WTC11 (cell line): Measurements from ENCODE around the gene KIAA1958. TPM values are rescaled to one million over a fixed set of nuclear protein-coding genes. Genes with fewer than 3 reads are reported as not detected.
A peak's percentile ranks its signal among the peaks of the same experiment; 100 is the strongest.

Source experiments
- ATAC-seq: fragments of 200-7000 bp; cut with Tn5 transposase; 2 replicates; pipeline ENCODE4 v1.10.0; 2021; ENCODE audit warnings: mild to moderate bottlenecking, moderate library complexity
- CTCF ChIA-PET: fragments of 300-600 bp; sonication (Branson Sonifier 250); formaldehyde crosslinking; loops from one replicate; lab custom pipeline; 2021; ENCODE audit warnings: antibody characterized with exemption; lab: Charles Lee
- POLR2A ChIA-PET: fragments of 350-600 bp; sonication (Branson Sonifier 250); formaldehyde crosslinking; loops from one replicate; lab custom pipeline; 2021; ENCODE audit warnings: antibody characterized with exemption; lab: Charles Lee
- DNase-seq: peaks from one replicate; pipeline ENCODE4 v3.0.0; 2021; ENCODE audit warnings: low spot score
- H3K27ac Mint-ChIP-seq: 2 replicates; pipeline ENCODE4 v1.8.0; 2021; ENCODE audit warnings: mixed read lengths
- H3K27me3 Mint-ChIP-seq: 2 replicates; pipeline ENCODE4 v1.8.0; 2021; ENCODE audit warnings: low read depth, mild to moderate bottlenecking, moderate library complexity, mixed read lengths
- H3K36me3 Mint-ChIP-seq: 2 replicates; pipeline ENCODE4 v1.8.0; 2021; ENCODE audit warnings: mixed read lengths
- H3K4me1 Mint-ChIP-seq: 2 replicates; pipeline ENCODE4 v1.8.0; 2022; ENCODE audit warnings: mixed read lengths
- H3K4me3 Mint-ChIP-seq: 2 replicates; pipeline ENCODE4 v1.8.0; 2021; ENCODE audit warnings: mild to moderate bottlenecking, moderate library complexity, mixed read lengths
- H3K9me3 Mint-ChIP-seq: 2 replicates; pipeline ENCODE4 v1.8.0; 2021; ENCODE audit warnings: mixed read lengths
- EMX1 ChIP-seq: fragments of 250-450 bp; sonication (Bioruptor Pico); IDR thresholded peaks from 2 replicates; pipeline ENCODE4 v1.8.0; 2021; ENCODE audit warnings: mild to moderate bottlenecking
- FOXP1 ChIP-seq: sonication (generic); formaldehyde crosslinking; IDR thresholded peaks from 2 replicates; pipeline ENCODE4 v1.8.0; 2022; ENCODE audit warnings: missing genetic modification reagents, mild to moderate bottlenecking, moderate library complexity, borderline replicate concordance
- GTF2I ChIP-seq: fragments of 250-450 bp; sonication (Bioruptor Pico); conservative IDR thresholded peaks from 2 replicates; pipeline ENCODE4 v1.4.0; 2021; ENCODE audit warnings: mild to moderate bottlenecking
- IRF2 ChIP-seq: sonication (generic); formaldehyde crosslinking; IDR thresholded peaks from 2 replicates; pipeline ENCODE4 v1.8.0; 2022; ENCODE audit warnings: low read depth, missing genetic modification reagents, borderline replicate concordance
- JAZF1 ChIP-seq: fragments of 250-450 bp; sonication (Bioruptor Pico); IDR thresholded peaks from 2 replicates; pipeline ENCODE4 v1.9.0; 2021; ENCODE audit warnings: moderate library complexity, mild to moderate bottlenecking, inconsistent platforms
- MYBL2 ChIP-seq: sonication (generic); formaldehyde crosslinking; IDR thresholded peaks from 2 replicates; pipeline ENCODE4 v1.8.1; 2023; ENCODE audit warnings: mild to moderate bottlenecking, moderate library complexity, missing genetic modification reagents
- NFATC4 ChIP-seq: fragments of 250-450 bp; sonication (Bioruptor Pico); IDR thresholded peaks from 2 replicates; pipeline ENCODE4 v1.9.0; 2021; ENCODE audit warnings: mild to moderate bottlenecking
- NR3C1 ChIP-seq: sonication (generic); formaldehyde crosslinking; conservative IDR thresholded peaks from 2 replicates; pipeline ENCODE4 v1.8.1; 2023; ENCODE audit warnings: low read depth, mild to moderate bottlenecking, missing genetic modification reagents
- OVOL2 ChIP-seq: fragments of 250-450 bp; sonication (Bioruptor Pico); IDR thresholded peaks from 2 replicates; pipeline ENCODE4 v1.9.0; 2021; ENCODE audit warnings: mild to moderate bottlenecking, borderline replicate concordance
- PRRX2 ChIP-seq: fragments of 250-450 bp; sonication (Bioruptor Pico); IDR thresholded peaks from 2 replicates; pipeline ENCODE4 v1.8.0; 2021; ENCODE audit warnings: mild to moderate bottlenecking
- RELA ChIP-seq: sonication (generic); formaldehyde crosslinking; IDR thresholded peaks from 2 replicates; pipeline ENCODE4 v1.8.1; 2022; ENCODE audit warnings: missing genetic modification reagents, mild to moderate bottlenecking, borderline replicate concordance
- TEAD1 ChIP-seq: sonication (generic); formaldehyde crosslinking; IDR thresholded peaks from 2 replicates; pipeline ENCODE4 v1.8.0; 2022; ENCODE audit warnings: mild to moderate bottlenecking, missing genetic modification reagents
- ZNF232 ChIP-seq: sonication (generic); formaldehyde crosslinking; IDR thresholded peaks from 2 replicates; pipeline ENCODE4 v1.8.0; 2022; ENCODE audit warnings: mild to moderate bottlenecking, missing genetic modification reagents
- ZNF671 ChIP-seq: fragments of 250-450 bp; sonication (Bioruptor Pico); IDR thresholded peaks from 2 replicates; pipeline ENCODE4 v1.8.0; 2021; ENCODE audit warnings: mild to moderate bottlenecking
- total RNA-seq: library from RNA; stranded (reverse); gene quantifications from 3 replicates; pipeline ENCODE4 v1.2.3, GENCODE V29; 2021
- TF ChIP-seq, protein P1 (sequence below): sonication (generic); formaldehyde crosslinking; IDR thresholded peaks from 2 replicates; pipeline ENCODE4 v1.8.1; 2023; ENCODE audit warnings: mild to moderate bottlenecking, moderate library complexity, missing genetic modification reagents
- TF ChIP-seq, protein P2 (sequence below): fragments of 250-450 bp; sonication (Bioruptor Pico); IDR thresholded peaks from 2 replicates; pipeline ENCODE4 v1.9.0; 2021; ENCODE audit warnings: moderate library complexity, mild to moderate bottlenecking, inconsistent platforms, borderline replicate concordance
- TF ChIP-seq, protein P3 (sequence below): sonication (generic); formaldehyde crosslinking; IDR thresholded peaks from 2 replicates; pipeline ENCODE4 v1.8.0; 2022; ENCODE audit warnings: mild to moderate bottlenecking, missing genetic modification reagents
- TF ChIP-seq, protein P4 (sequence below): fragments of 250-450 bp; sonication (Bioruptor Pico); IDR thresholded peaks from 2 replicates; pipeline ENCODE4 v1.9.0; 2021; ENCODE audit warnings: mild to moderate bottlenecking, borderline replicate concordance
- TF ChIP-seq, protein P5 (sequence below): fragments of 250-450 bp; sonication (Bioruptor Pico); IDR thresholded peaks from 2 replicates; pipeline ENCODE4 v2.1.2; 2022; ENCODE audit warnings: mild to moderate bottlenecking, moderate library complexity
- TF ChIP-seq, protein P6 (sequence below): sonication (generic); formaldehyde crosslinking; IDR thresholded peaks from 2 replicates; pipeline ENCODE4 v1.8.1; 2023; ENCODE audit warnings: mild to moderate bottlenecking, missing genetic modification reagents

Gene KIAA1958
- total RNA-seq, 1 experiment from 2014 or later = 41.0 TPM

DNA sequence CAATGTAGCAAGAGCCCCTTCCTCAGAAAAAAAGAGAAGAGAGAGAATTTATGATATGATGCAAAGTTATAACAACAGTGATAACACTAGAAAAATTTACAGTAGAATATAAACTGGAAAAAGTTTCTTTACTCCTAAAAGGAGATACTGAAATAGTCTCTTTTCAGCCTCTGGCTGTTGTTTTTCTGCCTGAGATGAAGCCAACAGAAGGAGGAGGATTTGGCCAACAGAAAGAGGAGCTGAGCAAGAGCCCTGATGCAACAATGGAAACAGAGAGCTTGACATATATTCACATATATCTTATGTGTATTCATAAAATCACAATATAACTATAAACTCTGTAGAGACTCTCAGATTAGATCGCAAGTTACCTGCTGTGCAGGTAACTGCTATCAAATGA is 122.2 kb downstream of the KIAA1958 start:
- no peaks in the 10 kb centered on the region; the same call in 1 of the 2 replicates for H3K27me3 Mint-ChIP-seq
- peaks cover 7% of the 10 kb centered on the region for H3K4me1 Mint-ChIP-seq
- no peak for ATAC-seq
- DNase-seq = no peak
- ChIA-PET POLR2A (no interaction called here), CTCF (no interaction called here)
- no peak overlapping the region for H3K4me3 Mint-ChIP-seq
- no peaks in the 10 kb centered on the region for H3K36me3 Mint-ChIP-seq
- no peak for TF ChIP-seq JAZF1 (CRISPR knock-in tag)
- TF ChIP-seq ZNF232 (CRISPR knock-in tag) = no peak
- TF ChIP-seq MYBL2 (CRISPR knock-in tag) = no peak
- TF ChIP-seq, protein P1, sequence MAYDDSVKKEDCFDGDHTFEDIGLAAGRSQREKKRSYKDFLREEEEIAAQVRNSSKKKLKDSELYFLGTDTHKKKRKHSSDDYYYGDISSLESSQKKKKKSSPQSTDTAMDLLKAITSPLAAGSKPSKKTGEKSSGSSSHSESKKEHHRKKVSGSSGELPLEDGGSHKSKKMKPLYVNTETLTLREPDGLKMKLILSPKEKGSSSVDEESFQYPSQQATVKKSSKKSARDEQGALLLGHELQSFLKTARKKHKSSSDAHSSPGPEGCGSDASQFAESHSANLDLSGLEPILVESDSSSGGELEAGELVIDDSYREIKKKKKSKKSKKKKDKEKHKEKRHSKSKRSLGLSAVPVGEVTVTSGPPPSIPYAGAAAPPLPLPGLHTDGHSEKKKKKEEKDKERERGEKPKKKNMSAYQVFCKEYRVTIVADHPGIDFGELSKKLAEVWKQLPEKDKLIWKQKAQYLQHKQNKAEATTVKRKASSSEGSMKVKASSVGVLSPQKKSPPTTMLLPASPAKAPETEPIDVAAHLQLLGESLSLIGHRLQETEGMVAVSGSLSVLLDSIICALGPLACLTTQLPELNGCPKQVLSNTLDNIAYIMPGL = no peak
- TF ChIP-seq, protein P2, sequence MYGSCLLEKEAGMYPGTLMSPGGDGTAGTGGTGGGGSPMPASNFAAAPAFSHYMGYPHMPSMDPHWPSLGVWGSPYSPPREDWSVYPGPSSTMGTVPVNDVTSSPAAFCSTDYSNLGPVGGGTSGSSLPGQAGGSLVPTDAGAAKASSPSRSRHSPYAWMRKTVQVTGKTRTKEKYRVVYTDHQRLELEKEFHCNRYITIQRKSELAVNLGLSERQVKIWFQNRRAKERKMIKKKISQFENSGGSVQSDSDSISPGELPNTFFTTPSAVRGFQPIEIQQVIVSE = no peak
- TF ChIP-seq, protein P3, sequence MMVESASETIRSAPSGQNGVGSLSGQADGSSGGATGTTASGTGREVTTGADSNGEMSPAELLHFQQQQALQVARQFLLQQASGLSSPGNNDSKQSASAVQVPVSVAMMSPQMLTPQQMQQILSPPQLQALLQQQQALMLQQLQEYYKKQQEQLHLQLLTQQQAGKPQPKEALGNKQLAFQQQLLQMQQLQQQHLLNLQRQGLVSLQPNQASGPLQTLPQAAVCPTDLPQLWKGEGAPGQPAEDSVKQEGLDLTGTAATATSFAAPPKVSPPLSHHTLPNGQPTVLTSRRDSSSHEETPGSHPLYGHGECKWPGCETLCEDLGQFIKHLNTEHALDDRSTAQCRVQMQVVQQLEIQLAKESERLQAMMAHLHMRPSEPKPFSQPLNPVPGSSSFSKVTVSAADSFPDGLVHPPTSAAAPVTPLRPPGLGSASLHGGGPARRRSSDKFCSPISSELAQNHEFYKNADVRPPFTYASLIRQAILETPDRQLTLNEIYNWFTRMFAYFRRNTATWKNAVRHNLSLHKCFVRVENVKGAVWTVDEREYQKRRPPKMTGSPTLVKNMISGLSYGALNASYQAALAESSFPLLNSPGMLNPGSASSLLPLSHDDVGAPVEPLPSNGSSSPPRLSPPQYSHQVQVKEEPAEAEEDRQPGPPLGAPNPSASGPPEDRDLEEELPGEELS (CRISPR knock-in tag) = no peak
- TF ChIP-seq FOXP1 (CRISPR knock-in tag) = no peak
- TF ChIP-seq NR3C1 (CRISPR knock-in tag) = no peak
- no peak for TF ChIP-seq IRF2 (CRISPR knock-in tag)
- no peak for TF ChIP-seq EMX1 (CRISPR knock-in tag)
- no peak for TF ChIP-seq TEAD1 (CRISPR knock-in tag)
- no peak for TF ChIP-seq PRRX2
- no peak for TF ChIP-seq GTF2I (CRISPR knock-in tag)
- TF ChIP-seq, protein P4, sequence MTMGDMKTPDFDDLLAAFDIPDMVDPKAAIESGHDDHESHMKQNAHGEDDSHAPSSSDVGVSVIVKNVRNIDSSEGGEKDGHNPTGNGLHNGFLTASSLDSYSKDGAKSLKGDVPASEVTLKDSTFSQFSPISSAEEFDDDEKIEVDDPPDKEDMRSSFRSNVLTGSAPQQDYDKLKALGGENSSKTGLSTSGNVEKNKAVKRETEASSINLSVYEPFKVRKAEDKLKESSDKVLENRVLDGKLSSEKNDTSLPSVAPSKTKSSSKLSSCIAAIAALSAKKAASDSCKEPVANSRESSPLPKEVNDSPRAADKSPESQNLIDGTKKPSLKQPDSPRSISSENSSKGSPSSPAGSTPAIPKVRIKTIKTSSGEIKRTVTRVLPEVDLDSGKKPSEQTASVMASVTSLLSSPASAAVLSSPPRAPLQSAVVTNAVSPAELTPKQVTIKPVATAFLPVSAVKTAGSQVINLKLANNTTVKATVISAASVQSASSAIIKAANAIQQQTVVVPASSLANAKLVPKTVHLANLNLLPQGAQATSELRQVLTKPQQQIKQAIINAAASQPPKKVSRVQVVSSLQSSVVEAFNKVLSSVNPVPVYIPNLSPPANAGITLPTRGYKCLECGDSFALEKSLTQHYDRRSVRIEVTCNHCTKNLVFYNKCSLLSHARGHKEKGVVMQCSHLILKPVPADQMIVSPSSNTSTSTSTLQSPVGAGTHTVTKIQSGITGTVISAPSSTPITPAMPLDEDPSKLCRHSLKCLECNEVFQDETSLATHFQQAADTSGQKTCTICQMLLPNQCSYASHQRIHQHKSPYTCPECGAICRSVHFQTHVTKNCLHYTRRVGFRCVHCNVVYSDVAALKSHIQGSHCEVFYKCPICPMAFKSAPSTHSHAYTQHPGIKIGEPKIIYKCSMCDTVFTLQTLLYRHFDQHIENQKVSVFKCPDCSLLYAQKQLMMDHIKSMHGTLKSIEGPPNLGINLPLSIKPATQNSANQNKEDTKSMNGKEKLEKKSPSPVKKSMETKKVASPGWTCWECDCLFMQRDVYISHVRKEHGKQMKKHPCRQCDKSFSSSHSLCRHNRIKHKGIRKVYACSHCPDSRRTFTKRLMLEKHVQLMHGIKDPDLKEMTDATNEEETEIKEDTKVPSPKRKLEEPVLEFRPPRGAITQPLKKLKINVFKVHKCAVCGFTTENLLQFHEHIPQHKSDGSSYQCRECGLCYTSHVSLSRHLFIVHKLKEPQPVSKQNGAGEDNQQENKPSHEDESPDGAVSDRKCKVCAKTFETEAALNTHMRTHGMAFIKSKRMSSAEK (CRISPR knock-in tag) = no peak
- no peak for TF ChIP-seq RELA (CRISPR knock-in tag)
- TF ChIP-seq ZNF671 = no peak
- TF ChIP-seq, protein P5, sequence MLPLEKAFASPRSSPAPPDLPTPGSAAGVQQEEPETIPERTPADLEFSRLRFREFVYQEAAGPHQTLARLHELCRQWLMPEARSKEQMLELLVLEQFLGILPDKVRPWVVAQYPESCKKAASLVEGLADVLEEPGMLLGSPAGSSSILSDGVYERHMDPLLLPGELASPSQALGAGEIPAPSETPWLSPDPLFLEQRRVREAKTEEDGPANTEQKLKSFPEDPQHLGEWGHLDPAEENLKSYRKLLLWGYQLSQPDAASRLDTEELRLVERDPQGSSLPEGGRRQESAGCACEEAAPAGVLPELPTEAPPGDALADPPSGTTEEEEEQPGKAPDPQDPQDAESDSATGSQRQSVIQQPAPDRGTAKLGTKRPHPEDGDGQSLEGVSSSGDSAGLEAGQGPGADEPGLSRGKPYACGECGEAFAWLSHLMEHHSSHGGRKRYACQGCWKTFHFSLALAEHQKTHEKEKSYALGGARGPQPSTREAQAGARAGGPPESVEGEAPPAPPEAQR = no peak
- TF ChIP-seq, protein P6, sequence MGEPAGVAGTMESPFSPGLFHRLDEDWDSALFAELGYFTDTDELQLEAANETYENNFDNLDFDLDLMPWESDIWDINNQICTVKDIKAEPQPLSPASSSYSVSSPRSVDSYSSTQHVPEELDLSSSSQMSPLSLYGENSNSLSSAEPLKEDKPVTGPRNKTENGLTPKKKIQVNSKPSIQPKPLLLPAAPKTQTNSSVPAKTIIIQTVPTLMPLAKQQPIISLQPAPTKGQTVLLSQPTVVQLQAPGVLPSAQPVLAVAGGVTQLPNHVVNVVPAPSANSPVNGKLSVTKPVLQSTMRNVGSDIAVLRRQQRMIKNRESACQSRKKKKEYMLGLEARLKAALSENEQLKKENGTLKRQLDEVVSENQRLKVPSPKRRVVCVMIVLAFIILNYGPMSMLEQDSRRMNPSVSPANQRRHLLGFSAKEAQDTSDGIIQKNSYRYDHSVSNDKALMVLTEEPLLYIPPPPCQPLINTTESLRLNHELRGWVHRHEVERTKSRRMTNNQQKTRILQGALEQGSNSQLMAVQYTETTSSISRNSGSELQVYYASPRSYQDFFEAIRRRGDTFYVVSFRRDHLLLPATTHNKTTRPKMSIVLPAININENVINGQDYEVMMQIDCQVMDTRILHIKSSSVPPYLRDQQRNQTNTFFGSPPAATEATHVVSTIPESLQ (CRISPR knock-in tag) = no peak
- no peak for TF ChIP-seq OVOL2 (CRISPR knock-in tag)
- no peak for TF ChIP-seq NFATC4
- peak overlapping the region; percentile 32; the same call in 1 of the 2 replicates for H3K27ac Mint-ChIP-seq
- no peaks in the 10 kb centered on the region for H3K9me3 Mint-ChIP-seq
